GM19025 (cell line): Measurements from ENCODE around the gene HLX.

Experiments used
- ATAC-seq: cut with Tn5 transposase; IDR thresholded peaks from one replicate; pipeline ENCODE4 v1.9.1; 2021; ENCODE audit warnings: mild to moderate bottlenecking, low read depth, moderate library complexity; ENCODE audit not compliant: unreplicated experiment

HLX gene

GRCh38 chr1:220880726-220881506 is 1.7 kb downstream of the HLX start:
- no peak for ATAC-seq

- ATAC-seq, result no peak
Observed at GRCh38 chr1:220882061-220882891, 3.0 kb downstream of the HLX start.

GRCh38 chr1:220884109-220884980 is 5.1 kb downstream of the HLX start:
- no peak for ATAC-seq

- ATAC-seq, result no peak
Observed at GRCh38 chr1:220884981-220885918, 6.0 kb downstream of the HLX start.

GRCh38 chr1:220885971-220886370 is 6.7 kb downstream of the HLX start:
- no peak for ATAC-seq

GRCh38 chr1:220886470-220887201 is 7.4 kb downstream of the HLX start:
- ATAC-seq, result no peak

- no peak for ATAC-seq
Observed at GRCh38 chr1:220887202-220887519, 7.9 kb downstream of the HLX start.

GRCh38 chr1:220887520-220888416 is 8.5 kb downstream of the HLX start:
- no peak for ATAC-seq

- no peak for ATAC-seq
Observed at GRCh38 chr1:220888417-220888986, 9.3 kb downstream of the HLX start.

- ATAC-seq, result no peak
Observed at GRCh38 chr1:220889333-220889732, 10.1 kb downstream of the HLX start.

- no peak for ATAC-seq
Observed at GRCh38 chr1:220889848-220890287, 10.6 kb downstream of the HLX start.

GRCh38 chr1:220890602-220891001 is 11.4 kb downstream of the HLX start:
- ATAC-seq, result no peak

GRCh38 chr1:220891224-220892085 is 12.2 kb downstream of the HLX start:
- no peak for ATAC-seq

- no peak for ATAC-seq
Observed at GRCh38 chr1:220892086-220892376, 12.8 kb downstream of the HLX start.

GRCh38 chr1:220892997-220893700 is 13.9 kb downstream of the HLX start:
- ATAC-seq, result no peak

- ATAC-seq, result no peak
Observed at GRCh38 chr1:220893701-220894024, 14.4 kb downstream of the HLX start.
